MM.1S (cell line): Measurements from ENCODE around the gene PDE6A.

Experiments used
- DNase-seq: peaks from one replicate; pipeline ENCODE4 v3.0.0-alpha.2; 2015
- H2AFZ ChIP-seq: fragments of 300-600 bp; sonication (generic); 2 replicates; pipeline ENCODE4 v1.6.0; 2016; ENCODE audit warnings: antibody characterized with exemption, low read length
- H3F3A ChIP-seq: fragments of 300-600 bp; sonication (generic); 2 replicates; pipeline ENCODE4 v1.6.1; 2016; ENCODE audit warnings: mild to moderate bottlenecking, antibody characterized with exemption, low read length, moderate library complexity, mixed read lengths; ENCODE audit not compliant: insufficient read depth
- H3K27ac ChIP-seq: fragments of 300-600 bp; sonication (generic); 2 replicates; pipeline ENCODE4 v1.5.1; 2016; ENCODE audit warnings: mild to moderate bottlenecking, low read length
- H3K27me3 ChIP-seq: fragments of 300-600 bp; sonication (generic); replicated peaks from 2 replicates; pipeline ENCODE4 v1.6.0; 2016; ENCODE audit warnings: low read length; ENCODE audit not compliant: insufficient read depth
- H3K36me3 ChIP-seq: fragments of 300-600 bp; sonication (generic); replicated peaks from 2 replicates; pipeline ENCODE4 v1.6.1; 2016; ENCODE audit warnings: mild to moderate bottlenecking, low read length, mixed read lengths; ENCODE audit not compliant: insufficient read depth
- H3K4me1 ChIP-seq: fragments of 300-600 bp; sonication (generic); 2 replicates; pipeline ENCODE4 v1.6.1; 2016; ENCODE audit warnings: low read length, mixed read lengths
- H3K4me2 ChIP-seq: fragments of 300-600 bp; sonication (generic); 2 replicates; pipeline ENCODE4 v1.6.0; 2016; ENCODE audit warnings: low read depth, low read length
- H3K4me3 ChIP-seq: fragments of 300-600 bp; sonication (generic); 2 replicates; pipeline ENCODE4 v1.5.1; 2016; ENCODE audit warnings: low read length, mixed read lengths
- H3K79me2 ChIP-seq: fragments of 300-600 bp; sonication (generic); 2 replicates; pipeline ENCODE4 v1.6.1; 2016; ENCODE audit warnings: mixed run types, low read length, mixed read lengths
- H3K9ac ChIP-seq: fragments of 300-600 bp; sonication (generic); 2 replicates; pipeline ENCODE4 v1.6.1; 2016; ENCODE audit warnings: low read length, mixed read lengths
- H3K9me2 ChIP-seq: fragments of 300-600 bp; sonication (generic); replicated peaks from 2 replicates; pipeline ENCODE4 v1.6.1; 2016; ENCODE audit warnings: mild to moderate bottlenecking, low read length, mixed read lengths; ENCODE audit not compliant: insufficient read depth
- H3K9me3 ChIP-seq: fragments of 300-600 bp; sonication (generic); replicated peaks from 2 replicates; pipeline ENCODE4 v1.6.1; 2016; ENCODE audit warnings: mild to moderate bottlenecking, low read length, mixed read lengths; ENCODE audit not compliant: insufficient read depth
- H4K20me1 ChIP-seq: fragments of 300-600 bp; sonication (generic); 2 replicates; pipeline ENCODE4 v1.6.1; 2016; ENCODE audit warnings: mild to moderate bottlenecking, low read length, moderate library complexity, mixed read lengths; ENCODE audit not compliant: insufficient read depth
- EZH2 ChIP-seq: fragments of 300-600 bp; sonication (generic); optimal IDR thresholded peaks from 2 replicates; pipeline ENCODE3; 2017; ENCODE audit warnings: low read depth, mild to moderate bottlenecking, antibody characterized with exemption, low read length, mixed read lengths
- EZH2phosphoT487 ChIP-seq: fragments of 300-600 bp; sonication (generic); IDR thresholded peaks from 2 replicates; pipeline ENCODE4 v1.6.1; 2018; ENCODE audit warnings: antibody characterized with exemption, low read length
- TF ChIP-seq, protein P1 (sequence below): fragments of 300-600 bp; sonication (generic); IDR thresholded peaks from 2 replicates; pipeline ENCODE4 v1.5.1; 2016; ENCODE audit warnings: antibody characterized with exemption, low read length, mixed read lengths

PDE6A gene

DNA sequence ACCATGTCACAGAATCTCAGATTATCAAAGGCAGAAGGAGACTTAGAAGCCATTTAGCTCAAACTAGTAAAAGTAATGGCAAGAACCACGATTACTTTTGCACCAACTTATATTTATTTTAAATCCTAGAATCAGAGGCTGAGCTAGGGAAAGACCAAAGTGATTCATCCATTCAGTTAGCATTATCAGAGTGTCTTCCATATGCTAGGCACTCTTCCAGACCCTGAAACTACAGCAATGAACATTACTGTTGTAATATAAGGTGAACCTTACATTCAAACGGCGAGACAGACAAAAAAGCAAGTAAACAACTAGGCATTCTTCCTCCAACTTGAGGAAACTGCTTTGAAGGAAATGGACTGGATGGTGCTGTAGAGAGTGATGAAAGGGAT lies 7.9 kb downstream of the PDE6A start:
- no peak overlapping the region for H3K27ac ChIP-seq
- H3K4me2 ChIP-seq: no peak overlapping the region
- TF ChIP-seq EZH2phosphoT487 (no peak), EZH2 (no peak)
- TF ChIP-seq, protein P1, sequence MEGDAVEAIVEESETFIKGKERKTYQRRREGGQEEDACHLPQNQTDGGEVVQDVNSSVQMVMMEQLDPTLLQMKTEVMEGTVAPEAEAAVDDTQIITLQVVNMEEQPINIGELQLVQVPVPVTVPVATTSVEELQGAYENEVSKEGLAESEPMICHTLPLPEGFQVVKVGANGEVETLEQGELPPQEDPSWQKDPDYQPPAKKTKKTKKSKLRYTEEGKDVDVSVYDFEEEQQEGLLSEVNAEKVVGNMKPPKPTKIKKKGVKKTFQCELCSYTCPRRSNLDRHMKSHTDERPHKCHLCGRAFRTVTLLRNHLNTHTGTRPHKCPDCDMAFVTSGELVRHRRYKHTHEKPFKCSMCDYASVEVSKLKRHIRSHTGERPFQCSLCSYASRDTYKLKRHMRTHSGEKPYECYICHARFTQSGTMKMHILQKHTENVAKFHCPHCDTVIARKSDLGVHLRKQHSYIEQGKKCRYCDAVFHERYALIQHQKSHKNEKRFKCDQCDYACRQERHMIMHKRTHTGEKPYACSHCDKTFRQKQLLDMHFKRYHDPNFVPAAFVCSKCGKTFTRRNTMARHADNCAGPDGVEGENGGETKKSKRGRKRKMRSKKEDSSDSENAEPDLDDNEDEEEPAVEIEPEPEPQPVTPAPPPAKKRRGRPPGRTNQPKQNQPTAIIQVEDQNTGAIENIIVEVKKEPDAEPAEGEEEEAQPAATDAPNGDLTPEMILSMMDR: no peak
- no peaks in the 10 kb centered on the region for H3K27me3 ChIP-seq
- H3K9me2 ChIP-seq: no peaks in the 10 kb centered on the region
- H3K36me3 ChIP-seq: no peaks in the 10 kb centered on the region
- no peaks in the 10 kb centered on the region for H3K79me2 ChIP-seq
- H2AFZ ChIP-seq: no peak overlapping the region
- peaks cover 6% of the 10 kb centered on the region for H3K4me1 ChIP-seq
- DNase-seq: no peak
- no peak overlapping the region for H3K9ac ChIP-seq
- no peaks in the 10 kb centered on the region for H3K9me3 ChIP-seq
- no peaks in the 10 kb centered on the region for H4K20me1 ChIP-seq
- no peak overlapping the region for H3K4me3 ChIP-seq
- H3F3A ChIP-seq: no peaks in the 10 kb centered on the region

DNA sequence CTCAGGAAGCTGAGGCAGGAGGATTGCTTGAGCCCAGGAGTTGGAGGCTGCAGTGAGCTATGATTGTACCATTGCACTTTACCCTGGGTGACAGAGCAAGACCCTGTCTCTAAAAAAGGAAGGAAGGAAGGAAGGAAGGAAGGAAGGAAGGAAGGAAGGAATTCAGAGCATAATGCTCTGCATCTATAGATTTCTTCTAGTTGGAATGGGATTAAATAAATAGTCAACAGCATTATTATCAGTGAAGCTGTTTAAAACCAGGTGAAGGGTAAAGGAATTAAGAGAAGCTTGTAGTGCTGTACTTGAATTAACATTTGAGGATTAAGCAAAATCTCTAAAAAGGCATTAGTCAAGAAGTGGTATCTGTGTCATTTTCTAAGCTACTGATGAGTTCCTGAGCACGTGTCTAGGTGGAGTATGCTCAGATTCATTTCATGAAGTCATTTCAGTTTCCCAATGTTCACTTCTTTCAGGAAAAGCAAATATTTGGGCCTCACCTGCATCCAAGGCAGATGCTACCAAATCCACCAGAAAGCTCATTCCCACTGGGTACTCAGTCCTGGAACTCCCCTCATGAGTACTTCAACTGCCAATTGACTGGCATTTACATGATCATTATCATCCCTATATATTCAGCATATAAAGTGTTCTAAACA lies 8.4 kb downstream of the PDE6A start:
- Histone ChIP-seq H3K27ac (no peak overlapping the region), H3F3A (no peaks in the 10 kb centered on the region)

DNA sequence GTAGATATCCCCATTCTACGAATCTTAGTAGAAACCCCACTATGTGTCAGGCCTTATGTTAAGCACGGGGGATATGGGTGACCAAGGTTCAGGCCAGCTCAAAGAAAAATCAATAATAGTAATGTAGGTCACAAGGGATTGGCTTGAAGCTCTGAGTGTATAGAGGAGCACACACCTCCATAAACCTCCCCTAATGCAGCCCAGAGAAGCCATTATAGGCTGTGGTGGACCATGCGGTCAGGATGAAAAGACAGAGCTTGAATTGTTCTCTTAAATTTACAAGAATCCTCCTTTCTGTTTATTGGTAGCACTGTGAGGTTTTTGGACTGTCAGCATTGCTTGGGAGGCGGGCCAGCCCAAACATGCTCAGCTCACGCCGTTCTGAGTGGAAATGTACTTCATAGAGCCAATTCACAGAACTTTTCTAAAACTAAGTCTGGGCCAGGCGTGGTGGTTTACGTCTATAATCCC lies 9.1 kb downstream of the PDE6A start:
- Histone ChIP-seq H3K27ac (no peak overlapping the region), H3K9me2 (no peaks in the 10 kb centered on the region)

More for the DNA sequence above, 8.4 kb downstream of the PDE6A start:
- Histone ChIP-seq H3K4me1 (peaks cover 6% of the 10 kb centered on the region), H2AFZ (no peak overlapping the region), H3K36me3 (no peaks in the 10 kb centered on the region), H3K9me3 (no peaks in the 10 kb centered on the region), H3K9me2 (no peaks in the 10 kb centered on the region), H3K4me2 (no peak overlapping the region), H3K4me3 (no peak overlapping the region), H3K79me2 (no peaks in the 10 kb centered on the region), H4K20me1 (no peaks in the 10 kb centered on the region), H3K9ac (no peak overlapping the region), H3K27me3 (no peaks in the 10 kb centered on the region)
- no peak for DNase-seq
- no peak for TF ChIP-seq EZH2
- TF ChIP-seq EZH2phosphoT487: no peak
- TF ChIP-seq, protein P1: no peak

More for the DNA sequence above, 9.1 kb downstream of the PDE6A start:
- Histone ChIP-seq H3K27me3 (no peaks in the 10 kb centered on the region), H3K79me2 (no peaks in the 10 kb centered on the region), H3K4me2 (no peak overlapping the region), H2AFZ (no peak overlapping the region), H4K20me1 (no peaks in the 10 kb centered on the region), H3K9me3 (no peaks in the 10 kb centered on the region), H3K9ac (no peak overlapping the region), H3K4me3 (no peak overlapping the region), H3K36me3 (no peaks in the 10 kb centered on the region), H3F3A (no peaks in the 10 kb centered on the region), H3K4me1 (peaks cover 6% of the 10 kb centered on the region)
- TF ChIP-seq EZH2phosphoT487 (no peak), EZH2 (no peak)
- TF ChIP-seq, protein P1: no peak
- DNase-seq: no peak
